ENCODE data around the gene EPN1.
"Not testable (repeated sequence)": the region's sequence is repeated elsewhere in the genome, so short reads cannot be mapped to it uniquely, and the experiment has no call there.

The EPN1 gene

DNA sequence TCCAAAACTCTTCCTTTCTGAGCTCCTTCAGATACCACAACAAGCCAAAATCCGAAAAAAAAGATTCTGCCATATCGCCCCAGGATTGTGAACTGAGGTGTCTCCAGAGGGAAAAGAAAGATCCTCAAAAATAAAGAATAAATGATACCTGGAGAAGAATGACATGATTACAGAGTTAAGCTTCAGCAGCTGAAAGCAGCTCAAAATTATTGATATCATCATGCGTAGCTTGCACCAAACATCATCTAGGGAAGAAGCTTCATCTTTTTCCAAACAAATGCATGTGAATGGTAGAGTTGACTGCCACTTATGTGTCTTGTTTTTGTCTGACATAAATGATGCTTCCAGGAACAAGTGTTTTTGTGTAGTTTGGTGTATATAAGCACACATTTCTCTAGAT is 63.3 kb downstream of the EPN1 start, which contains the start of gene NLRP9:
Gene NLRP9 (minus strand): TSS at position 101 of the 400 bp plus-strand sequence. CDS start 28 bp downstream, at position 73.
- no peaks in the 10 kb centered on the region for H3K36me3 ChIP-seq (ENCODE audit: insufficient read depth, low read length)
- H3K27me3 ChIP-seq (ENCODE audit: insufficient read depth, low read length): no peaks in the 10 kb centered on the region
- no peaks in the 10 kb centered on the region for H3K9me2 ChIP-seq (ENCODE audit: low read depth, low read length)
- H3K4me1 ChIP-seq (ENCODE audit: insufficient read depth, low read length, severe bottlenecking): no peaks in the 10 kb centered on the region
- no peak within 1 kb of the TSS for H3K4me3 ChIP-seq (ENCODE audit: low read depth, low read length, poor library complexity, severe bottlenecking)
- H3K27ac ChIP-seq (ENCODE audit: low read depth, low read length, poor library complexity, severe bottlenecking): no peak within 1 kb of the TSS
- no peak within 1 kb of the TSS for H2AFZ ChIP-seq (ENCODE audit: low read length)
- H3K9me3 ChIP-seq (ENCODE audit: low read length): no peaks in the 10 kb centered on the region
- TF ChIP-seq, protein P1, sequence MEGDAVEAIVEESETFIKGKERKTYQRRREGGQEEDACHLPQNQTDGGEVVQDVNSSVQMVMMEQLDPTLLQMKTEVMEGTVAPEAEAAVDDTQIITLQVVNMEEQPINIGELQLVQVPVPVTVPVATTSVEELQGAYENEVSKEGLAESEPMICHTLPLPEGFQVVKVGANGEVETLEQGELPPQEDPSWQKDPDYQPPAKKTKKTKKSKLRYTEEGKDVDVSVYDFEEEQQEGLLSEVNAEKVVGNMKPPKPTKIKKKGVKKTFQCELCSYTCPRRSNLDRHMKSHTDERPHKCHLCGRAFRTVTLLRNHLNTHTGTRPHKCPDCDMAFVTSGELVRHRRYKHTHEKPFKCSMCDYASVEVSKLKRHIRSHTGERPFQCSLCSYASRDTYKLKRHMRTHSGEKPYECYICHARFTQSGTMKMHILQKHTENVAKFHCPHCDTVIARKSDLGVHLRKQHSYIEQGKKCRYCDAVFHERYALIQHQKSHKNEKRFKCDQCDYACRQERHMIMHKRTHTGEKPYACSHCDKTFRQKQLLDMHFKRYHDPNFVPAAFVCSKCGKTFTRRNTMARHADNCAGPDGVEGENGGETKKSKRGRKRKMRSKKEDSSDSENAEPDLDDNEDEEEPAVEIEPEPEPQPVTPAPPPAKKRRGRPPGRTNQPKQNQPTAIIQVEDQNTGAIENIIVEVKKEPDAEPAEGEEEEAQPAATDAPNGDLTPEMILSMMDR (IDR thresholded peaks at IDR 0.05; ENCODE audit: low read length): no peak
- no peak for TF ChIP-seq EZH2 (IDR thresholded peaks at IDR 0.05; ENCODE audit: borderline replicate concordance, low read length)
- H3K4me2 ChIP-seq (ENCODE audit: low read length): no peak within 1 kb of the TSS
- H3F3A ChIP-seq (ENCODE audit: insufficient read depth, low read length): no peaks in the 10 kb centered on the region
- H3K79me2 ChIP-seq (ENCODE audit: insufficient read depth, low read length): no peaks in the 10 kb centered on the region
- no peak within 1 kb of the TSS for H3K9ac ChIP-seq (ENCODE audit: low read length)
- H4K20me1 ChIP-seq (ENCODE audit: insufficient read depth, low read length): no peaks in the 10 kb centered on the region

- no peak overlapping the region for H3K4me2 ChIP-seq (ENCODE audit: low read length)
- no peaks in the 10 kb centered on the region for H3K36me3 ChIP-seq (ENCODE audit: insufficient read depth, low read length)
- TF ChIP-seq EZH2 (IDR thresholded peaks at IDR 0.05; ENCODE audit: borderline replicate concordance, low read length): no peak
- TF ChIP-seq, protein P1 (IDR thresholded peaks at IDR 0.05; ENCODE audit: low read length): no peak
- no peak overlapping the region for H3K4me3 ChIP-seq (ENCODE audit: low read depth, low read length, poor library complexity, severe bottlenecking)
- no peaks in the 10 kb centered on the region for H3F3A ChIP-seq (ENCODE audit: insufficient read depth, low read length)
- H2AFZ ChIP-seq (ENCODE audit: low read length): no peak overlapping the region
- no peaks in the 10 kb centered on the region for H3K79me2 ChIP-seq (ENCODE audit: insufficient read depth, low read length)
- no peak overlapping the region for H3K9ac ChIP-seq (ENCODE audit: low read length)
- no peaks in the 10 kb centered on the region for H3K9me2 ChIP-seq (ENCODE audit: low read depth, low read length)
- no peaks in the 10 kb centered on the region for H3K27me3 ChIP-seq (ENCODE audit: insufficient read depth, low read length)
- no peaks in the 10 kb centered on the region for H3K9me3 ChIP-seq (ENCODE audit: low read length)
- H4K20me1 ChIP-seq (ENCODE audit: insufficient read depth, low read length): no peaks in the 10 kb centered on the region
- H3K4me1 ChIP-seq (ENCODE audit: insufficient read depth, low read length, severe bottlenecking): no peaks in the 10 kb centered on the region
- H3K27ac ChIP-seq (ENCODE audit: low read depth, low read length, poor library complexity, severe bottlenecking): no peak overlapping the region
Observed at GRCh38 chr19:55750715-55751114, 75.7 kb downstream of the EPN1 start.

- H3K79me2 ChIP-seq (ENCODE audit: insufficient read depth, low read length): no peaks in the 10 kb centered on the region
- no peaks in the 10 kb centered on the region for H3K4me1 ChIP-seq (ENCODE audit: insufficient read depth, low read length, severe bottlenecking)
- no peak overlapping the region for H2AFZ ChIP-seq (ENCODE audit: low read length)
- H3K36me3 ChIP-seq (ENCODE audit: insufficient read depth, low read length): no peaks in the 10 kb centered on the region
- no peak overlapping the region for H3K27ac ChIP-seq (ENCODE audit: low read depth, low read length, poor library complexity, severe bottlenecking)
- no peaks in the 10 kb centered on the region for H4K20me1 ChIP-seq (ENCODE audit: insufficient read depth, low read length)
- no peaks in the 10 kb centered on the region for H3F3A ChIP-seq (ENCODE audit: insufficient read depth, low read length)
- no peaks in the 10 kb centered on the region for H3K27me3 ChIP-seq (ENCODE audit: insufficient read depth, low read length)
- no peak overlapping the region for H3K4me2 ChIP-seq (ENCODE audit: low read length)
- TF ChIP-seq, protein P1 (IDR thresholded peaks at IDR 0.05; ENCODE audit: low read length): no peak
- no peak for TF ChIP-seq EZH2 (IDR thresholded peaks at IDR 0.05; ENCODE audit: borderline replicate concordance, low read length)
- no peak overlapping the region for H3K4me3 ChIP-seq (ENCODE audit: low read depth, low read length, poor library complexity, severe bottlenecking)
- H3K9me2 ChIP-seq (ENCODE audit: low read depth, low read length): no peaks in the 10 kb centered on the region
- H3K9ac ChIP-seq (ENCODE audit: low read length): no peak overlapping the region
- no peaks in the 10 kb centered on the region for H3K9me3 ChIP-seq (ENCODE audit: low read length)
Observed at GRCh38 chr19:55753401-55753800, 78.4 kb downstream of the EPN1 start.

DNA sequence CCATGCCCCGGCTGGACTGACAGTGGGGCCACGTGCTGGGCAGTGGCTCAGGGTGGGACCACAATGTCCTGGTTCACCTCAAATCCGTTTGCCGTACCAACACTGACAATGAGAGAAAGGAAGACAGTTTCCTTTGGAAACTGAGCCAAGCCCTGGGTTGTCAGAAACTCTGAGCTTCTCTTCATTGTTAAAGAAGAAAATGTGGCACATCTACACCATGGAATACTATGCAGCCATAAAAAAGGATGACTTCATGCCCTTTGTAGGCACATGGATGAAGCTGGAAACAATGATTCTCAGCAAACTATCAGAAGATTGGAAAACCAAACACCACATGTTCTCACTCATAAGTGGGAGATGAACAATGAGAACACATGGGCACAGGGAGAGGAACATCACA is 81.8 kb downstream of the EPN1 start:
- not testable (repeated sequence) for H3K9ac ChIP-seq (ENCODE audit: low read length); H3F3A ChIP-seq (ENCODE audit: insufficient read depth, low read length); H3K4me3 ChIP-seq (ENCODE audit: low read depth, low read length, poor library complexity, severe bottlenecking); H3K27me3 ChIP-seq (ENCODE audit: insufficient read depth, low read length); H3K9me2 ChIP-seq (ENCODE audit: low read depth, low read length); H3K36me3 ChIP-seq (ENCODE audit: insufficient read depth, low read length); H3K9me3 ChIP-seq (ENCODE audit: low read length); H3K27ac ChIP-seq (ENCODE audit: low read depth, low read length, poor library complexity, severe bottlenecking); H3K4me1 ChIP-seq (ENCODE audit: insufficient read depth, low read length, severe bottlenecking); H4K20me1 ChIP-seq (ENCODE audit: insufficient read depth, low read length); H3K4me2 ChIP-seq (ENCODE audit: low read length); H3K79me2 ChIP-seq (ENCODE audit: insufficient read depth, low read length); H2AFZ ChIP-seq (ENCODE audit: low read length)

GRCh38 chr19:55758797-55759196 is 83.8 kb downstream of the EPN1 start, which contains the start of gene RFPL4A:
Gene RFPL4A (plus strand): TSS chr19:55759097. CDS start chr19:55761801, 2,704 bp downstream.
- not testable (repeated sequence) for H3K4me1 ChIP-seq (ENCODE audit: insufficient read depth, low read length, severe bottlenecking); H2AFZ ChIP-seq (ENCODE audit: low read length); H3F3A ChIP-seq (ENCODE audit: insufficient read depth, low read length); H3K36me3 ChIP-seq (ENCODE audit: insufficient read depth, low read length); H3K4me3 ChIP-seq (ENCODE audit: low read depth, low read length, poor library complexity, severe bottlenecking); H3K27me3 ChIP-seq (ENCODE audit: insufficient read depth, low read length); H3K4me2 ChIP-seq (ENCODE audit: low read length); H3K9ac ChIP-seq (ENCODE audit: low read length); H4K20me1 ChIP-seq (ENCODE audit: insufficient read depth, low read length); H3K79me2 ChIP-seq (ENCODE audit: insufficient read depth, low read length); H3K27ac ChIP-seq (ENCODE audit: low read depth, low read length, poor library complexity, severe bottlenecking); H3K9me2 ChIP-seq (ENCODE audit: low read depth, low read length); H3K9me3 ChIP-seq (ENCODE audit: low read length)

Data from OCI-LY1 (cell line).